Activated gamma-delta T cell (primary cell): Measurements from ENCODE around the gene CDKN1A.
"Not testable (repeated sequence)": the region's sequence is repeated elsewhere in the genome, so short reads cannot be mapped to it uniquely, and the experiment has no call there.

Experiments
- DNase-seq: peaks from one replicate; lab custom pipeline; 2025; lab: John Stamatoyannopoulos, UW

The CDKN1A gene

DNA sequence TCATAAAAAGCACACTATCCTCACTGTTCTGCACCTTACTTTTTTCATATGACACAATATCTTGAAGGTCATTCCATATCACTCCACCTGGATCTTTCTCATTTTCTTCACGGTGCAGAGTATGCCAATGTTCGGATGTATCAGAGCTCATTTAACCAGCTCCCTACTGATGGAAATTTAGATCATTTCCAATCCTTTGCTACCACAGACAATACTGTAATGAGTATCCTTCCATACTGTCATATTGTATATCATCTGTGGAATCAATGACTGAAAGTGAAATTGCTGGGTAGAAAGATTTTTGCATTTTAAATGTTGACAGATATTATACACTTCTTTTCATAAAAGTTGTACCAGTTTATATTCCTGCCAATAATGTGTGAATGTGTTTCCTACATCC lies 16.9 kb downstream of the CDKN1A start:
- DNase-seq: no peak

DNA sequence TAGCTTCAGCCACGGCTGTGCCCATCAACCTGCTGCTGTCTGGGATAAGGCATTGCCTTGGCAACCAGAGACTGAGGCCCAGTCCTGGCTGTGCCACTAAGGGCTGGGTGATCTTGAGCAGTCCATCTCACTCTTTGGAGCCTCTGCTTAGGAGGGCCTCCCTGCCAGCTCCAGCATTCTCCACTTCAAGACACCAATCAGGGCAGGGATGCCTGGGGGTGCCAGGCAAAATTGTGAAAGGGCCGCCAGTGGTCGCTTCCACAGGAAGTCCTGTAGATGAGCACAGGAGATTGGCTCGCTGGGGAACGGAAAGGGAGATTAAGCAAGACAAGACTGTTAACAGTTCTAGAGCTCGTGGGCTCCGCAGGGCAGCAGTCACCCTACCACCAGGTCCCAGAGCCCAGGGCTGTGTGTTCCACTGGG lies 19.0 kb downstream of the CDKN1A start, which contains the start of gene RAB44:
TSS of gene RAB44 (plus strand) at position 346 of the 423 bp plus-strand sequence. CDS start 6,410 bp downstream, outside the sequence.
- DNase-seq: no peak

GRCh38 chr6:36698196-36698595 lies 19.7 kb downstream of the CDKN1A start:
- no peak for DNase-seq

DNA sequence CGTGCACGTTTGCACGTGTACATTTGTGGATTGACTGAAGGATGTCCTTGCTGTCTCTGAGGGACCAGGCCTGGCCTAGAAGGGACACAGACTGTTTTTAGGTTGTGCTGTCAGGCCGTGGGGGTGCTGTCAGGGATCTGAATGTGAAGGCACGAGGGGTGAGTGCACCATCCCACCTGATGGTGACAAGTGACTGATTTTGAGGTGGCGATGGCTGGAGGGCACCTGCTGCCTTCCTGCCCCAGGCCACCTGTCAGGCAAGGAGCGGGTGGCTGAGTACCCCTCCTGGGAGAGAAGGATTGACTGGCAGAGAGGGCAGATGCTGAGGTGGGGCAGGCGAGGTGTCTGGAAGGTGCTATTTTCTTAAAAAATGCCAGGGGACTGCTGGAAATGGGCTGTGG lies 20.4 kb downstream of the CDKN1A start:
- no peak for DNase-seq

DNA sequence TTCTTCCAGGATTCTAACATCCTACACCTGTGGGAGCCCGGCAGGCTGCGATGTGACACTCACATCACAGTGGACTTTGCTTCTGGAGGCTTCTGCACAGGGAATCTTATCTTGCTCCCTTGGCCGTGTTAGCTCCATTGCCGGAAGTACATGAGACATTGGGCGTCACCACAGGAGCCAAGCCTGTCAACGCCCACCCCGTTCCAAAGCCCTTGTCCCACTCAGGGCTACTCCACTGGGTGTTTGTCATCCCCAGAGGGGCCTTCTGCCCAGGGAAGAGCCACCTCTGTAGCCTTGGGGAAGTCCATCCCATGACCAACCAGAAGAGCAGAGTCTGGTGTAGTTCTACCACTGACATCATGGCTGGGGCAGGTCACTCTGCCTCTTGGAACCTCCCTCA lies 20.8 kb downstream of the CDKN1A start:
- no peak for DNase-seq

- no peak for DNase-seq
Observed at GRCh38 chr6:36700071-36700812, 21.7 kb downstream of the CDKN1A start.

DNA sequence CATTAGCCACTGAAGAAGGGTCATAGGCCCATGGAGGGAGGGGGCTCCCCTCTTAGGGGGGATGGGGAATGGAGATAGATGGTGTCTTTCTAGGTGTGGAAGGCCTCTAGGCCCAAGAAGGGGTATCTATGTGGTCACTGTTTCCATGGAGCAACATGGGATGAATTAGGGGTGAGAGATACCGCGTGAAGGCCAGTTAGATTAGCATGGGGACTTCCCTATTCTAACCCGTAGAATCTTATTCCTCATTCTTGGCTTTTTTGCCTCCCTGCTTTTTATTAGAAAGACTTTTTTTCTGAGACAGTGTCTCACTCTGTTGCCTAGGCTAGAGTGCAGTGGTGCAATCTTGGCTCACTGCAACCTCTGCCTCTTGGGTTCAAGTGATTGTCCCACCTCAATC lies 22.3 kb downstream of the CDKN1A start:
- DNase-seq: no peak

GRCh38 chr6:36701401-36701991 lies 23.0 kb downstream of the CDKN1A start:
- DNase-seq: no peak

GRCh38 chr6:36702656-36703055 lies 24.1 kb downstream of the CDKN1A start:
- DNase-seq: no peak

DNA sequence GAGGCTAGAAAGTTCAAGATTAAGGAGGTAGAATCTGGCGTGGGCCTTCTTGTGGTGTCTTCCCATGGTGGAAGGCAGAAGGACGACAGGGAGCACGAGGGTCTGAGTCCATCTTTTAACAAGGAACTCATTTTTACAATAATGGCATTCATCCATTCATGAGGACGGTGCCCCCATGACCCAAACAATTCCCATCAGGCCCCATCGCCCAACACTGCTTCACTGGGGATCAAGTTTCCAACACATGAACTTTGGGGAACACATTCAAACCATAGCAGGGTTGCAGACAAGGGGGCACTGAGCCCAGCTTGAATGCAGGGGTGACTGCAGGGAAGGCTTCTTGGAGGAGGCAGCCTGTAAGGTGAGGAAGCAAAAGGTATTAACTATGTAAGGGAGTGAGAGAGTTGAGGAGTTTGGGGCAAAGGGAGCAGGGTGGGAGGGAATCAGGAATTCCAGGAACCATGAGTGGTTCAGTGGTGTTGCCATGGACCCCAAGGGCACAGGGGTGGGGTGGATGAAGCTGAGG lies 24.6 kb downstream of the CDKN1A start:
- no peak for DNase-seq

GRCh38 chr6:36703982-36704381 lies 25.5 kb downstream of the CDKN1A start:
- DNase-seq: no peak

- not testable (repeated sequence) for DNase-seq
Observed at GRCh38 chr6:36704961-36705577, 26.6 kb downstream of the CDKN1A start.

DNA sequence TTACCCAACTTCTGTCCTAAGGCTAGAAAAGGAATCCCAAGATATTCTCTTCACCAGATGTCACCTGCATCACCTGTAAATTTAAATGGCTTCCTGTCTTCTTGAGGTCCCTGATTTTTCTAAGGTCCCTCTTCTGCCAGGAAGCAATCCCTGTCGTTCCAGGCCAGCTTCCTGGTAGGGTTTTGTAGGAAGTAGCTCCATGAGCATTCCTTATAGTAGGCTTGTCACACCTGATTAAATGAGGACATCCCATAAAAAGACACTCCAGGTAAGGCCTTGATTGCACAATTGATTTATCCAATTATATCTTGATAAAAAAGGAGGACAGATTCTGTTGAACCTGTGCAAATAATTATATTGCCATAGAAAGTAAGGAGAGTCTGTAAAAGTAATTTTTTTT lies 27.8 kb downstream of the CDKN1A start:
- DNase-seq: no peak

GRCh38 chr6:36712816-36713215 lies 34.3 kb downstream of the CDKN1A start:
- DNase-seq: no peak

- no peak for DNase-seq
Observed at GRCh38 chr6:36713846-36714245, 35.3 kb downstream of the CDKN1A start.

DNA sequence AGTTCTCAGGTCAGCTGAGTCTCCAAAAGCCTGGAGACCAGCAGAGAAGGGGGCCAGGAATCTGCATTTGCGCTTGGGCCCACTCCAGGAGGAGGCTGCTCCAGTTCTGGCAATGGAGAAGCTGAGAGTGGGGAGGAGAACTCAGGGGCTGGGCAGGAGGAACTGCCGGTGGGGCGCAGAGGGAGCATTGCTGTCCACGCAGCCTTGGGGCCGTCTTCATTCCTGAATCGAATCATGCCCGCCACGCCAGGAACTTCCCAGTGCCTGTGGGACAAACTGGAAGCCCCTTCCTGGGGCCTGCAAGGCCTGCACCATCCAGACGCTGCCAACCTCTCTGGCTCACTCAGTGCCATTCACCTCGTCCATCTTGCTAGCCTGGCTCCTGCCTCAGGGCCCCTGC lies 36.0 kb downstream of the CDKN1A start:
- DNase-seq: no peak

- no peak for DNase-seq
Observed at GRCh38 chr6:36715469-36715868, 37.0 kb downstream of the CDKN1A start.

GRCh38 chr6:36716476-36717093 lies 38.1 kb downstream of the CDKN1A start:
- DNase-seq: no peak

- no peak for DNase-seq
Observed at GRCh38 chr6:36717231-36717825, 38.8 kb downstream of the CDKN1A start.

DNA sequence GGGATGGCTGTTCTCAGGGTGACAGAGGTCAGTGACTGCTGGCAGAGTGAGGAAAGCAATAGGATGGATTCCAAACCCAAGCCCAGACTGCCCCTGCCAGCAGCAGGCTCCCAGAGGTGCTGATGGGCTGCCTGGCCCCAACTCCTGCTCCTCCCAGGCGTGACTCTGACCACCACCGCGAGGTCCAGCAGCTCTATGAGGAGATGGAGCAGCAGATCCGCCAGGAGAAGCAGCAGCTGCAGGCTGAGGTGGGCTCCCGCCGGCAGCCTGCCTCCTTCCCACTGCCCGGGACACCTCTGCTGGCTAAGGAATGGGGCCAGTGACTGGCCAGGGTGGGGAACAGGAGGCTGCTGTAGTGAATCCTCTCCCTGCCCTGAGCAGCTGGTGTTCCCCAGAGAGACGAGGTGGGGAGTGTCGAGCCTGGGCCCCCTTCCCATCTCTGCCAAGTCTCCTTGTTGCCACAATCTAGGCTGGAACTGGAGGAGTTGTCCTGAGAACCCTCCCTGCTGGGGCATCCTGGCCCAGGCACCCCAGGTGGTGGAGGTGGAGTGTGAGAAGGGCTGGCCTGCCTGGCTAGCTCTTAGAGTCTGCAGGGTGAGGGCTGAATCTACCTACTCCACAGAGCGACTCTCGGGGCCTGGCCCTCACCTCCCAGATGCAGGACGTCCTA lies 39.5 kb downstream of the CDKN1A start:
- no peak for DNase-seq

DNA sequence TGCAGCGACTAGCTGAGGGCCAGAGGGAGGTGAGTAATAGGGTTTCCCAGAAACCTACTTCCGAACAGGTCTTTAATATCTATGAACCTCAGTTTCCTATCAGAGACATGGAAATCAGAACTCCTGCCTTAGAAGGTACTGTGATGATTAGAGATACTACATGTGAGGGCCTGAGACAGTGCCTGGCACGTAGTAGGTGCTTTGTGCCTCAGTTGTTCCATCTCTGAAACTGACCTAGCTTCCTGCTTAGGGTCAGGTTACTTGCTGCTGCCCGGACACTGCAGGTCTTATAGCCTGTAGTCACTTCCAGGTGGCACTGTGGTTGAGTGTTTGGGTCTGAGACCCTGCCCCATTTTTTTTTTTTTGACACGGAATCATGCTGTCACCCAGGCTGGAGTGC lies 40.0 kb downstream of the CDKN1A start:
- no peak for DNase-seq

DNA sequence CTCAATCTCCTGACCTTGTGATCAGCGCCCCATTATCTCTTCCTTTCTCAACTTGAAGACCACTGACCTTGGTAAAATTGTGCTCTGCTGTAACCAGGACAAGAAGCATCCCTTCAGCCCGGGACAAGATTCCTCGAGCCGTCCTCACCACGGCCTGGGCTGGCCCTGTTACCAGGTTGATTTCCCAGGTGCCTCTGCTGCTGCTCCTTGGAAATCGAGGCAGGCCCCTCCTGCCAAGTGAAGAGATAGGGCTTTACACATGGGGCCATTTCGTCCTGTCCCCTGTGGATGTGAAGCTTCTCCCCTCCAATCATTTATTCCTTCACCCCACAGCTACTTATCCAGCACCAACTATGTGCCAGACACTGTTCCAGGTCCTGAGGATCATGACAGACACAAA lies 40.6 kb downstream of the CDKN1A start:
- no peak for DNase-seq
